H1 (cell line): Measurements from ENCODE around the gene CENPC. TPM values are rescaled to one million over a fixed set of nuclear protein-coding genes. Genes with fewer than 3 reads are reported as not detected.

ENCODE experiments used
- CTCF ChIA-PET: fragments of 300-600 bp; sonication (Branson Sonifier 250); formaldehyde crosslinking; loops from one replicate; lab custom pipeline; 2021; ENCODE audit not compliant: partially characterized antibody; lab: Charles Lee
- POLR2A ChIA-PET: fragments of 300-600 bp; sonication (Branson Sonifier 250); formaldehyde crosslinking; loops from one replicate; lab custom pipeline; 2021; ENCODE audit warnings: inconsistent platforms; ENCODE audit not compliant: partially characterized antibody; lab: Charles Lee
- DNase-seq, 2 experiments: peaks; one replicate each; pipeline versions ENCODE4 v3.0.0 to v3.0.0-alpha.2; 2010 to 2022; ENCODE audit warnings: low spot score in 2 of 2, low read depth in 1 of 2, mixed read lengths in 1 of 2
- FAIRE-seq: peaks from 2 replicates; lab custom pipeline; 2011; peaks lifted over from hg19 to GRCh38; lab: Jason Lieb, UNC
- H2AFZ ChIP-seq: 2 replicates; pipeline ENCODE4 v1.8.1; 2012; ENCODE audit warnings: low read length, inconsistent platforms
- H2AK5ac ChIP-seq: 2 replicates; pipeline ENCODE4 v1.6.1; 2013; ENCODE audit warnings: low read depth, low read length
- H2BK120ac ChIP-seq: replicated peaks from 2 replicates; pipeline ENCODE3; 2013; ENCODE audit warnings: low read depth, low read length, inconsistent platforms
- H2BK12ac ChIP-seq: 2 replicates; pipeline ENCODE4 v1.6.1; 2013; ENCODE audit warnings: low read depth, low read length
- H2BK15ac ChIP-seq: 2 replicates; pipeline ENCODE4 v1.6.1; 2013; ENCODE audit warnings: low read length
- H2BK20ac ChIP-seq: 2 replicates; pipeline ENCODE4 v1.6.1; 2013; ENCODE audit warnings: low read length
- H2BK5ac ChIP-seq: 2 replicates; pipeline ENCODE4 v1.6.1; 2013; ENCODE audit warnings: low read depth, low read length
- H3K14ac ChIP-seq: 2 replicates; pipeline ENCODE4 v1.6.1; 2013; ENCODE audit warnings: inconsistent platforms; ENCODE audit not compliant: insufficient read length
- H3K18ac ChIP-seq: 2 replicates; pipeline ENCODE4 v1.6.1; 2013; ENCODE audit warnings: low read length; ENCODE audit errors: extremely low read depth
- H3K23ac ChIP-seq: 2 replicates; pipeline ENCODE4 v1.6.1; 2013; ENCODE audit warnings: inconsistent platforms; ENCODE audit not compliant: insufficient read length
- H3K23me2 ChIP-seq: 2 replicates; pipeline ENCODE4 v1.6.1; 2013; ENCODE audit warnings: low read depth, low read length
- H3K27ac ChIP-seq: 2 replicates; pipeline ENCODE4 v1.6.1; 2011; ENCODE audit warnings: low read depth, low read length, inconsistent platforms
- H3K27me3 ChIP-seq, 4 experiments: replicated peaks in 1 of 4; 1 replicate in 1 of 4; 2 replicates in 3 of 4; pipeline versions ENCODE4 v1.6.1 to v1.8.1; 2011 to 2013; ENCODE audit warnings: low read length in 3 of 4, mild to moderate bottlenecking in 3 of 4, inconsistent platforms in 2 of 4, mixed read lengths in 2 of 4, moderate library complexity in 1 of 4; ENCODE audit not compliant: control insufficient read depth in 3 of 4, insufficient read depth in 3 of 4; ENCODE audit errors: extremely low read depth in 1 of 4
- H3K36me3 ChIP-seq, 4 experiments: 2 replicates each; pipeline versions ENCODE4 v1.6.1 to v1.8.1; 2011 to 2013; ENCODE audit warnings: mild to moderate bottlenecking in 4 of 4, low read length in 3 of 4, moderate library complexity in 2 of 4, control low read depth in 1 of 4, inconsistent platforms in 1 of 4; ENCODE audit not compliant: insufficient read depth in 4 of 4, control insufficient read depth in 2 of 4
- H3K4ac ChIP-seq: replicated peaks from 2 replicates; pipeline ENCODE3; 2013; ENCODE audit warnings: low read length, low read depth, mixed read lengths, inconsistent platforms; ENCODE audit not compliant: insufficient read length
- H3K4me1 ChIP-seq, 4 experiments: replicated peaks in 1 of 4; 1 replicate in 1 of 4; 2 replicates in 3 of 4; pipeline versions ENCODE4 v1.6.1 to v1.8.1; 2011 to 2013; ENCODE audit warnings: low read length in 3 of 4, inconsistent platforms in 2 of 4, mixed read lengths in 1 of 4; ENCODE audit not compliant: insufficient read depth in 4 of 4, control insufficient read depth in 3 of 4
- H3K4me2 ChIP-seq, 2 experiments: 2 replicates each; pipeline versions ENCODE4 v1.6.1 to v1.8.1; 2011 to 2013; ENCODE audit warnings: low read depth in 2 of 2, low read length in 2 of 2, control low read depth in 1 of 2, inconsistent platforms in 1 of 2, mild to moderate bottlenecking in 1 of 2; ENCODE audit not compliant: insufficient read depth in 1 of 2
- H3K4me3 ChIP-seq, 4 experiments: fragments of 200-600, 300-600 bp in 1 of 4; sonication (generic), shearing (Covaris generic), sonication (Bioruptor Twin) in 1 of 4; 2 replicates each; pipeline versions ENCODE4 v1.5.1 to v1.8.1; 2011 to 2016; ENCODE audit warnings: low read length in 4 of 4, low read depth in 3 of 4, control low read depth in 2 of 4, inconsistent platforms in 2 of 4, mild to moderate bottlenecking in 2 of 4, mixed read lengths in 1 of 4, moderate library complexity in 1 of 4; ENCODE audit not compliant: insufficient read depth in 2 of 4; ENCODE audit errors: extremely low read depth in 1 of 4
- H3K56ac ChIP-seq: replicated peaks from 2 replicates; pipeline ENCODE3; 2013; ENCODE audit warnings: low read depth, mild to moderate bottlenecking, mixed read lengths, low read length, inconsistent platforms; ENCODE audit not compliant: insufficient read length
- H3K79me1 ChIP-seq: 2 replicates; pipeline ENCODE4 v1.6.1; 2013; ENCODE audit warnings: low read depth, low read length, control low read depth
- H3K79me2 ChIP-seq, 2 experiments: 2 replicates each; pipeline versions ENCODE4 v1.6.1 to v1.8.1; 2012 to 2013; ENCODE audit warnings: low read length in 2 of 2, mild to moderate bottlenecking in 2 of 2, inconsistent platforms in 1 of 2; ENCODE audit not compliant: insufficient read depth in 2 of 2, control insufficient read depth in 1 of 2
- H3K9ac ChIP-seq, 4 experiments: replicated peaks in 1 of 4; 1 replicate in 1 of 4; 2 replicates in 3 of 4; pipeline versions ENCODE4 v1.6.1 to v1.8.1; 2011 to 2013; ENCODE audit warnings: low read depth in 3 of 4, low read length in 3 of 4, control low read depth in 2 of 4, mild to moderate bottlenecking in 2 of 4, moderate library complexity in 2 of 4, inconsistent platforms in 1 of 4; ENCODE audit errors: extremely low read depth in 1 of 4
- H3K9me3 ChIP-seq, 2 experiments: 2 replicates each; pipeline versions ENCODE4 v1.6.1 to v1.8.1; 2012 to 2013; ENCODE audit warnings: mild to moderate bottlenecking in 2 of 2, moderate library complexity in 2 of 2, control low read depth in 1 of 2, inconsistent platforms in 1 of 2, low read depth in 1 of 2, low read length in 1 of 2, mixed read lengths in 1 of 2; ENCODE audit not compliant: insufficient read depth in 2 of 2
- H4K20me1 ChIP-seq, 2 experiments: replicated peaks in 1 of 2; 2 replicates each; pipeline versions ENCODE3 to v1.8.1; 2011 to 2013; ENCODE audit warnings: inconsistent platforms in 2 of 2, low read length in 2 of 2, mild to moderate bottlenecking in 1 of 2; ENCODE audit not compliant: insufficient read depth in 2 of 2, control insufficient read depth in 1 of 2
- H4K5ac ChIP-seq: 2 replicates; pipeline ENCODE4 v1.6.1; 2013; ENCODE audit warnings: low read length, low read depth, mixed read lengths, inconsistent platforms; ENCODE audit not compliant: insufficient read length
- H4K8ac ChIP-seq: 2 replicates; pipeline ENCODE4 v1.8.0; 2013; ENCODE audit warnings: mild to moderate bottlenecking, moderate library complexity, low read length, inconsistent platforms; ENCODE audit not compliant: insufficient read depth; ENCODE audit errors: extremely low read depth
- H4K91ac ChIP-seq: replicated peaks from 2 replicates; pipeline ENCODE3; 2013; ENCODE audit warnings: low read length, mixed read lengths, inconsistent platforms; ENCODE audit not compliant: insufficient read length
- CBX5 ChIP-seq: fragments of 300-800, 300-1000 bp; sonication (generic); IDR thresholded peaks from 2 replicates; pipeline ENCODE4 v1.7.1; 2016; ENCODE audit warnings: antibody characterized with exemption, low read length, low read depth
- EP300 ChIP-seq, 2 experiments: IDR thresholded peaks; 1 replicate in 1 of 2; 2 replicates in 1 of 2; pipeline ENCODE4 v1.6.1; 2011 to 2012; ENCODE audit warnings: low read depth in 2 of 2, low read length in 2 of 2, mild to moderate bottlenecking in 2 of 2, borderline replicate concordance in 1 of 2, inconsistent platforms in 1 of 2, moderate library complexity in 1 of 2
- RAD21 ChIP-seq, 2 experiments: IDR thresholded peaks in 1 of 2; conservative IDR thresholded peaks in 1 of 2; 2 replicates each; pipeline ENCODE4 v1.6.1; 2011; ENCODE audit warnings: low read depth in 2 of 2, low read length in 2 of 2, improper control_type of control experiment in 1 of 2, inconsistent platforms in 1 of 2, mild to moderate bottlenecking in 1 of 2, moderate library complexity in 1 of 2
- RBBP5 ChIP-seq: IDR thresholded peaks from 2 replicates; pipeline ENCODE4 v1.7.1; 2012; ENCODE audit warnings: low read depth, mild to moderate bottlenecking, inconsistent platforms, low read length, moderate library complexity, borderline replicate concordance
- SP4 ChIP-seq: IDR thresholded peaks from 2 replicates; pipeline ENCODE4 v1.6.1; 2012; ENCODE audit warnings: low read length, inconsistent platforms
- TCF12 ChIP-seq: IDR thresholded peaks from 2 replicates; pipeline ENCODE4 v1.6.1; 2011; ENCODE audit warnings: low read depth, mild to moderate bottlenecking, low read length
- WGBS, 2 experiments: shearing (Covaris generic) in 1 of 2; methylation state at CpG; one replicate each; pipeline versions ENCODE4 v1.1.6 to v1.1.7; 2013 to 2015; ENCODE audit warnings: low lambda C conversion rate in 2 of 2, mixed read lengths in 2 of 2, inconsistent platforms in 1 of 2, low coverage in 1 of 2, missing lambda C conversion rate in 1 of 2; ENCODE audit not compliant: insufficient replicate concordance in 2 of 2, insufficient coverage in 1 of 2, insufficient read length in 1 of 2; ENCODE audit errors: extremely low coverage in 1 of 2, missing lambda C conversion rate in 1 of 2; 5-methylcytosine and 5-hydroxymethylcytosine counted together
- polyA plus RNA-seq, 7 experiments: library from polyadenylated mRNA; depleted of rRNA in 3 of 7; stranded (reverse) in 5 of 7; unstranded in 2 of 7; fragments of >200 nt in 5 of 7; fragments of 200-250 nt in 2 of 7; gene quantifications; 1 replicate in 5 of 7; 2 replicates in 1 of 7; 4 replicates in 1 of 7; pipeline versions ENCODE4 v1.2.1 to v1.2.3, GENCODE V29; 2011 to 2013; ENCODE audit warnings: missing spikeins in 2 of 7, mixed read lengths in 2 of 7
- total RNA-seq: library from RNA; stranded (reverse); fragmentation: NEBNext Ultra II Directional; extraction: Animal tissue kit (Norgen Biotek cat#: 25700); gene quantifications from 2 replicates; pipeline ENCODE4 v1.2.1, GENCODE V29; 2021
- TF ChIP-seq, protein P1 (sequence below): IDR thresholded peaks from 2 replicates; pipeline ENCODE4 v1.6.1; 2011; ENCODE audit warnings: low read depth, mild to moderate bottlenecking, low read length; ENCODE audit not compliant: insufficient read depth
- TF ChIP-seq, protein P2 (sequence below), 3 experiments: IDR thresholded peaks; 1 replicate in 2 of 3; 2 replicates in 1 of 3; pipeline versions ENCODE4 v1.5.1 to v1.6.1; 2011; ENCODE audit warnings: low read length in 3 of 3, mild to moderate bottlenecking in 3 of 3, inconsistent platforms in 2 of 3, low read depth in 1 of 3, moderate library complexity in 1 of 3; ENCODE audit not compliant: insufficient read depth in 1 of 3; ENCODE audit errors: control extremely low read depth in 1 of 3

CENPC gene
- total and polyA plus RNA-seq, 2 of the 8 experiments (the other 6 are each of a cell fraction or from before 2014, with no cell fraction given): 2.8 to 15.7 TPM

DNA sequence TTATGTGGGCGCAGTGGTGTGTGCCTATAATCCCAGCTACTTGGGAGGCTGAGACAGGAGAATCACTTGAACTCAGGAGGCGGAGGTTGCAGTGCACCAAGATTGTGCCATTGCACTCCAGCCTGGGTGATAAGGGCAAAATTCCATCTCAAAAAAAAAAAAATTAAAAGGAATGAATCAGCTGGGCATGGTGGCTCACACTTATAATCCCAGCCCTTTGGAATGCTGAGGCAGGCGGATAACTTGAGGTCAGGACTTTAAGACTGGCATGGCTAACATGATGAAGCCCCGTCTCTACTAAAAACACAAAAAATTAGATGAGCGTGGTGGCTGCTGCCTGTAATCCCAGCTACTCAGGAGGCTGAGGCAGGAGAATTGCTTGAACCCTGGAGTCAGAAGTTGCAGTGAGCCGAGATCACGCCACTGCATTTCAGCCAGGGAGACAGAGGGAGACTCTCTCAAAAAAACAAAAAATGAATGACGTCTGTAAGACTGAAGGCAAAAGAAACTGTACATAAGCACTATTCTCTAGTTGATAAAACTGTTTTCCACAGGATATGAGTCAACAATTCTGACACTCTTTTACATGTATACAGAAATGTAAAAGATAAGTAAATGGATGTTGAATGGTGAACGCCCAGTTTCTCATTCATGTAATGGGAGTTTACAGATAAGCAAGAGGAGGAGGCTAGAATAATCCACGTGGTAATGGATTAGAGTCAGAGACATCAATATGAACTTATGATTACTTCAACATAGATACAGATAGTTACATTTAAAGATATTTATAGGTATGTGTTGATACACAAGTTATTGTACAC, 22.2 kb downstream of the CENPC start:
- Histone ChIP-seq H3K27ac (no peak overlapping the region), H3K79me2 (peaks cover 0 to 35% of the 10 kb centered on the region in 2 experiments; a peak in 2 of 4 replicates), H3K79me1 (no peaks in the 10 kb centered on the region), H4K91ac (no peak overlapping the region), H4K20me1 (peaks cover 0 to 4% of the 10 kb centered on the region in 2 experiments), H2BK20ac (no peak overlapping the region), H3K23ac (no peak overlapping the region), H3K4me2 (no peak overlapping the region), H3K14ac (no peak overlapping the region), H3K18ac (no peak overlapping the region), H3K4ac (no peak overlapping the region), H2AFZ (no peak overlapping the region), H4K8ac (no peak overlapping the region), H2BK120ac (no peak overlapping the region), H2AK5ac (no peak overlapping the region), H3K27me3 (no peaks in the 10 kb centered on the region), H2BK5ac (no peak overlapping the region), H4K5ac (no peak overlapping the region), H3K36me3 (peaks cover 0 to 4% (median 0%) of the 10 kb centered on the region in 4 experiments; a peak in 1 of 8 replicates), H2BK15ac (no peak overlapping the region), H3K4me3 (no peak overlapping the region), H3K9me3 (no peaks in the 10 kb centered on the region), H3K56ac (no peak overlapping the region), H2BK12ac (no peak overlapping the region), H3K4me1 (no peaks in the 10 kb centered on the region), H3K23me2 (no peaks in the 10 kb centered on the region), H3K9ac (no peak overlapping the region)
- FAIRE-seq (no peak), DNase-seq (no peak)
- 94% methylated on average over 10 of the region's 10 CpGs; no CpG with 5 or more reads in 1 of the 2 experiments for WGBS, 2 experiments
- CTCF ChIA-PET: no interaction called here
- POLR2A ChIA-PET: no interaction called here
- no peak for TF ChIP-seq CBX5
- TF ChIP-seq, protein P1, sequence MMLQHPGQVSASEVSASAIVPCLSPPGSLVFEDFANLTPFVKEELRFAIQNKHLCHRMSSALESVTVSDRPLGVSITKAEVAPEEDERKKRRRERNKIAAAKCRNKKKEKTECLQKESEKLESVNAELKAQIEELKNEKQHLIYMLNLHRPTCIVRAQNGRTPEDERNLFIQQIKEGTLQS: no peak
- no peak for TF ChIP-seq RAD21 (IDR thresholded peaks at IDR 0.05 in 1 of 2, conservative IDR thresholded peaks at IDR 0.05 in 1 of 2; ENCODE audit: low read depth in 2 of 2, low read length in 2 of 2)
- TF ChIP-seq, protein P2, sequence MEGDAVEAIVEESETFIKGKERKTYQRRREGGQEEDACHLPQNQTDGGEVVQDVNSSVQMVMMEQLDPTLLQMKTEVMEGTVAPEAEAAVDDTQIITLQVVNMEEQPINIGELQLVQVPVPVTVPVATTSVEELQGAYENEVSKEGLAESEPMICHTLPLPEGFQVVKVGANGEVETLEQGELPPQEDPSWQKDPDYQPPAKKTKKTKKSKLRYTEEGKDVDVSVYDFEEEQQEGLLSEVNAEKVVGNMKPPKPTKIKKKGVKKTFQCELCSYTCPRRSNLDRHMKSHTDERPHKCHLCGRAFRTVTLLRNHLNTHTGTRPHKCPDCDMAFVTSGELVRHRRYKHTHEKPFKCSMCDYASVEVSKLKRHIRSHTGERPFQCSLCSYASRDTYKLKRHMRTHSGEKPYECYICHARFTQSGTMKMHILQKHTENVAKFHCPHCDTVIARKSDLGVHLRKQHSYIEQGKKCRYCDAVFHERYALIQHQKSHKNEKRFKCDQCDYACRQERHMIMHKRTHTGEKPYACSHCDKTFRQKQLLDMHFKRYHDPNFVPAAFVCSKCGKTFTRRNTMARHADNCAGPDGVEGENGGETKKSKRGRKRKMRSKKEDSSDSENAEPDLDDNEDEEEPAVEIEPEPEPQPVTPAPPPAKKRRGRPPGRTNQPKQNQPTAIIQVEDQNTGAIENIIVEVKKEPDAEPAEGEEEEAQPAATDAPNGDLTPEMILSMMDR (IDR thresholded peaks at IDR 0.05; ENCODE audit: control extremely low read depth in 1 of 3, insufficient read depth in 1 of 3, low read depth in 1 of 3, low read length in 3 of 3): no peak
- no peak for TF ChIP-seq EP300 (IDR thresholded peaks at IDR 0.05; ENCODE audit: borderline replicate concordance in 1 of 2, low read depth in 2 of 2, low read length in 2 of 2)
- no peak for TF ChIP-seq SP4
- TF ChIP-seq RBBP5: no peak
- TF ChIP-seq TCF12: no peak
